Head of caudate nucleus (tissue), 42 donors: ENCODE results near the gene P2RY14.
A peak's percentile ranks its signal among the peaks of the same experiment; 100 is the strongest.

ENCODE experiments used
- DNase-seq, 42 donors: peaks; one replicate each; pipeline versions ENCODE4 v3.0.0 to v3.0.0-alpha.2; 2020 to 2021; ENCODE audit warnings: mixed read lengths in 7 of 42
- intact Hi-C: fragments of 100-400 bp; cut with DNase I; formaldehyde crosslinking; loops from one replicate; pipeline ENCODE4 v1.15.0; 2022

Gene P2RY14

GRCh38 chr3:151169262-151169947 is 108.9 kb downstream of the P2RY14 start:
- intact Hi-C loops: loop anchor here (5.0 kb wide), 1 partner anchor 113 kb away; no protein-coding TSS in a partner anchor
- no peak for DNase-seq

- DNase-seq: peak; percentile 65 to 91 (median 80)
- intact Hi-C loops: loop anchor here (5.0 kb wide), 1 partner anchor 114 kb away; no protein-coding TSS in a partner anchor
These were observed 109.9 kb downstream of the P2RY14 start for GRCh38 chr3:151168269-151169094.

GRCh38 chr3:151166161-151166560 is 112.2 kb downstream of the P2RY14 start:
- DNase-seq: no peak
- intact Hi-C loops: loop anchor here (5.0 kb wide), 1 partner anchor 116 kb away; no protein-coding TSS in a partner anchor

- no peak for DNase-seq
- intact Hi-C loops: loop anchor here (5.0 kb wide), 1 partner anchor 117 kb away; no protein-coding TSS in a partner anchor
These were observed 113.1 kb downstream of the P2RY14 start for GRCh38 chr3:151165226-151165625.
